GM21529 (cell line): ENCODE data around the gene AKAP6.

Experiments
- ATAC-seq: cut with Tn5 transposase; IDR thresholded peaks from one replicate; pipeline ENCODE4 v1.9.1; 2021; ENCODE audit not compliant: unreplicated experiment

The AKAP6 gene

GRCh38 chr14:32802295-32802694, 473.2 kb downstream of the AKAP6 start:
- ATAC-seq: no peak

DNA sequence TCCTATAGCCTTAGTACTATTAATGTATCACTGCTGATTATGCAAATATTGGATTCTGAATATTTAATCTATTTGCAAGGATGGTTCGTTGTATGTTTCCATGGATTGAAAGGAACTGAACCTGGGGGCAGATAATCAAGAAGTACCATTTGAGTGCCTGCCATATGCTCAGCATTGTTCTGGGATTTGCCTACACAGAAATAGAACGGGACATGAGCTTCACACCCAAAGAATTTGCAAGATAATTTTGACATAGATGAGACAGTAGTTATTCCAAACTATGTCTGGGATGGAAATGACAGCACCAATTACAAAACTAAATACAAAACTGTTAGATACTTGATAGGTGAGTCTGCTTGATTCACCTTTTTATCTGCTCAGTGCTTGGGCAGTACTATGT, 476.9 kb downstream of the AKAP6 start:
- no peak for ATAC-seq

DNA sequence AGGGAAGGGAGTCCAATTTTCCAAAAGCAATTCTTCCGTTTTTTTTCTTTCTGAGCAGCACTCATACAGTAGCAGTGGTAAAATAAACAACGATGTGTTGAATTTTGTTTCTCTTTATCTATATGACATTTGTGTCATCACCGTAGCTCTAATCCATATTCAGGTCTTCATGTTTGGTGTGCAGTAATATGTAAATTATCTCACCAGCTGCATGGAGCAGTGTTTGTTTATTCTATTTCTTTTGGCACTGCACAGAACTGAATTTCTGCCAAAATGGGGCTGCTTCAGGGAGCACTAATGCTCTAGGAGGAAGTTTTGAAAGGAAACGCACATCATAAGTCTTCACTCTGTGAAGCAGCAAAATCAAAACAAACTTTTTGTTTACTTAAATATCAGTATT, 479.5 kb downstream of the AKAP6 start:
- no peak for ATAC-seq

DNA sequence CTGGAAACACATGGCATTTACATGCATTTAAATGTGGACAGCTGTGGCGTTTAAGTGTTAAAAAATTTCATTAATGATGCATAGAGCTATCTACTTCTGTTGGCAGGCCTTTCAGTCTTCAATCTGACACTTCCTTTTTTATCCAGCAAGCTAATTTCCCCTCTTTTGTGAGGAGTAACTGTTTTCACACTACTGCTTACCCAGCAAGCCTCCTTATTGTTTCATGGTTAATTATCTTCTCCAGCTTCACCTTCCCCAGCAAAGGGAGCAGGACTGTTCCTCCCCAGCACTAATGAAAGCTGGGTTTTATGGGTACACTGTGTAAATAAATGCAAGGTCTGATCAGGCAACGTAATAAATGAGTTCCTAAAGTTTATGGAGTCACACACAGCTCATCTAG, 480.2 kb downstream of the AKAP6 start:
- ATAC-seq: no peak

DNA sequence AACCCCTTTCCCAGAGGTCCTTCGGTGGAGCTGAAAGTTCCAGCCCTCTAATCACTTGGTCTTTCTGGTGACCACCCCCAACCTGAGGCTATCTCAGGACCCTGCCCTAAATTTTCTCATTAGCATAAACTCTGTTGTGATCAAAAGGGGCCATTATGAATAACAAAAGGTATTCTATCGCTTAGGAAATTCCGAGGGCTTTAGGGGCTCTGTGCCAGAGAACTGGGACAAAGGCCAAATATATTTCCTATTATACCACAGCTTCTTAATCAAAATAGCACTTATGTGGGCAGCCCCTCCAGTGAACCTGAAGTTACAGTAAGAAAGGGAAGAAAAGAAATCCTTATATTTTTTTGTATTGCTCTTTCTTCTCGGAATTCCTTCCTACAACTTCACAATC, 484.3 kb downstream of the AKAP6 start:
- ATAC-seq: no peak

DNA sequence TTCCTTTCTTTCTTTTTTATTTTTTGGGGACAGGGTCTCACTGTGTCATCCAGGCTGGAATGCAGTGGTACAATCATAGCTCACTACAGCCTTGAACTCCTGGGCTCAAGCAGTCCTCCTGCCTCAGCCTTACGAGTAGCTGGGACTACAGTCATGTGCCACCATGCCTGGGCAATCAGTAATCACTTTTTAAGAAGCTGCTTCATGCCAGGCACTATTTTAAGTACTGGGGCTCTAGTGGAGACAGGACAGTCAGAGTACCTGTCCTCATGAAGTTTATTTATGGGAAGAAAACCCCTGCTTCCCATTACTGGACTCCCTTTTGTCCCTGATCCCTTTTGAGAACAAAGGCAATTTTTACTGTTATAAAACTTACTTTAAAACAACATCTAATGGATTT, 485.6 kb downstream of the AKAP6 start:
- no peak for ATAC-seq

- no peak for ATAC-seq
These were observed 487.5 kb downstream of the AKAP6 start for GRCh38 chr14:32816588-32816987.

DNA sequence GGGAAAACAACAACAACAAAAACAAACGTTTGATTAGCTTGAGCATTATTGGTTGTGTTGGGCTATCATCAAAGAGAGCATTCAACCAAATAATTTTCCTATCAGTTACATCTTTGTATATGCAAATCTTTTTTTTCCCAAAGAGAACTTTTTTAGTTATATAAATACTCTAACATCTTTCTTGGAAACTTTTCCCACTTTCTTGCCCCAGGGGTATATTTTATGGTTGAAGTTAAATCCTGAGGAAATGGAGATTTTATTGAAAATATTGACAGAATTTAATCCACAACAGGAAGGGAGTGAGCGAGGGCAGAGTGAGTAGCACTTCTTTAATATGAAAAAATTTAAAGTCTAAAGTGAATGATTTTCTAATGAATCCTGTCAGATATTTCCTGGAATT, 488.7 kb downstream of the AKAP6 start:
- no peak for ATAC-seq

DNA sequence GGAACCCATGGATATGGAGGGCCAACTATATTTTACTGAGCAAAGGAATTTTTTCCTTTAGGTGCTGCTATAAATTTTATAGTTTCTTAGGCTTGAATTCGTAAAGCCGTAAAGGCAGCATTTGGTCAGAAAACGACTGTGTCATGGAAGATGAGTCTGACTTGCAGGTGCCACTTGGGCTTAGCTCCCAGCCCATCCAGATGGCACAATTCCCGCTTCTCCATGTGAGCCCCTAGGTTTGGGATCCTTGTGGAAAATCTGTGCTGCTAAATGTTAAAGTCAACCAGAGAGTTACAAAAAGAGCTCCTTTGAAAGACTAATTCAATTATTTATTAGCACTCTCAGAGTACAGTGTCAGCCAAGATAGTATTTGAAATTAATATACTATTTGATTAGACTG, 489.5 kb downstream of the AKAP6 start:
- ATAC-seq: no peak

DNA sequence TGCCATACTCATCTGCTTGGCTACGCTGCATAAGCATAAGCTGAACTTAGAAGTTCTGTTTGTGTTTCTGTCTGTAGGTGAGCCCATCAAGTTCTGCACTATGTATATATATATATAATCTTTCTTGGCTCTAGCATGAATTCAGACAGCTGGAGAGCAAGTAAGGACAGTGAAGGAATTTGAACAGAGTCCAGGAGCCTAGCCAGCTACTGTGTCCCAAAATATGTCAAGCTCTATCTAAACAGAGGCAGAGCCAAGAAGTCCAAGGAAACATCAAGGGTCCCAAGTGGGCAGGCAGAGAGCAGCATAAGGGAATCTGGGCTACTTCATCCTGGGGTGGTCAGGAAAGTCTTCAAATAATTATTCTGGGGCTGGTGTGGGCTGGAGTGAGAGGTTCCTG, 491.1 kb downstream of the AKAP6 start:
- ATAC-seq: no peak

DNA sequence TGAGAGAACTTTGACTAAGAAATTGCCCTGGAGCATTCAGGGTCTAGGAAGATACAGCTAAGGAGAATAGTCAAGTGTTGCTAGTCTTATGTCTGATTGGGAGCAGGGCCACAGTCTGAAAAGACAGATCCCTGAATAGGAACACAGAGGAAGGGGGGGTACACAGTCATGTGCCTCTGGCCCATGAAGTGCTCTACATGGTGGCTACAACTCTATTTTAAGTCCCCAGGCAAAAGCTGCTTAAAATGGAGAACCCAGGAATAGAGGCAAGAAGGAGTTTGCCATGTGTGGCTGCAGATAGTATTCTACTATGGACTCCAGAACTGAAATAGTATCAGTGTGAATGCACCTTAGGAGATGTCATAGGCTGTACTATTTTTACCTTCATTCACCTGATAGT, 491.6 kb downstream of the AKAP6 start:
- ATAC-seq: no peak

DNA sequence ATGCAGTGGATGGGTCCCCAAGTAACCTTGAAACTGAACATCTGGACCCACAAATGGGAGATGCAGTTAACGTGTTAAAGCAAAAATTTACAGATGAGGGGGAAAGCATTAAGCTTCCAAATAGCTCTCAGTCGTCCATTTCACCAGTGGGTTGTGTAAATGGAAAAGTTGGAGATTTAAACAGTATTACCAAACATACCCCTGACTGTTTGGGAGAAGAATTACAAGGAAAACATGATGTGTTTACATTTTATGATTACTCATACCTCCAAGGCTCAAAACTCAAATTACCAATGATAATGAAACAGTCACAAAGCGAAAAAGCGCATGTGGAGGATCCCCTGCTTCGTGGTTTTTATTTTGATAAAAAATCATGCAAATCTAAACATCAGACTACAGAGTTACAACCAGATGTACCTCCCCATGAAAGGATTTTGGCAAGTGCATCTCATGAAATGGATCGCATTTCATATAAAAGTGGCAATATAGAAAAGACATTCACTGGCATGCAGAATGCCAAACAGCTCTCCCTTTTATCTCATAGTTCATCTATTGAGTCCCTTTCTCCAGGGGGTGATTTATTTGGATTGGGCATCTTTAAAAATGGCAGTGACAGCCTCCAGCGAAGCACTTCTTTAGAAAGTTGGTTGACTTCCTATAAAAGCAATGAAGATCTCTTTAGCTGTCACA, 493.0 kb downstream of the AKAP6 start:
- no peak for ATAC-seq

DNA sequence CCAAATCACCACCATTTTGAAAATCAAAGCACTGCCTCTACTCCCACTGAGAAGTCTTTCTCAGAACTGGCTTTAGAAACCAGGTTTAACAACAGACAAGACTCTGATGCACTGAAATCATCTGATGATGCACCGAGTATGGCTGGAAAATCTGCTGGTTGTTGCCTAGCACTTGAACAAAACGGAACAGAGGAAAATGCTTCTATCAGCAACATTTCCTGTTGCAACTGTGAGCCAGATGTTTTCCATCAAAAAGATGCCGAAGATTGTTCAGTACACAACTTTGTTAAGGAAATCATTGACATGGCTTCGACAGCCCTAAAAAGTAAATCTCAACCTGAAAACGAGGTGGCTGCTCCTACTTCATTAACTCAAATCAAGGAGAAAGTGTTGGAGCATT, 494.6 kb downstream of the AKAP6 start:
- ATAC-seq: no peak

DNA sequence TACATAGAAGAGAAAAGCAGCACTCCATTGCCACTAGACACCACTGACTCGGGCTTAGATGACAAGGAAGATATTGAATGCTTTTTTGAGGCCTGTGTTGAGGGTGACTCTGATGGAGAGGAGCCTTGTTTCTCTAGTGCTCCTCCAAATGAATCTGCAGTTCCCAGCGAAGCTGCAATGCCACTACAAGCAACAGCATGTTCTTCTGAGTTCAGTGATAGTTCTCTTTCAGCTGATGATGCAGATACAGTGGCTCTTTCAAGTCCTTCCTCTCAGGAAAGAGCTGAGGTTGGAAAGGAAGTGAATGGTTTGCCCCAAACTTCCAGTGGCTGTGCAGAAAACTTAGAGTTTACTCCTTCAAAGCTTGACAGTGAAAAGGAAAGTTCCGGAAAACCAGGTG, 495.1 kb downstream of the AKAP6 start:
- no peak for ATAC-seq

- ATAC-seq: no peak
These were observed 496.0 kb downstream of the AKAP6 start for GRCh38 chr14:32825058-32825457.

- no peak for ATAC-seq
These were observed 497.4 kb downstream of the AKAP6 start for GRCh38 chr14:32826404-32827082.

DNA sequence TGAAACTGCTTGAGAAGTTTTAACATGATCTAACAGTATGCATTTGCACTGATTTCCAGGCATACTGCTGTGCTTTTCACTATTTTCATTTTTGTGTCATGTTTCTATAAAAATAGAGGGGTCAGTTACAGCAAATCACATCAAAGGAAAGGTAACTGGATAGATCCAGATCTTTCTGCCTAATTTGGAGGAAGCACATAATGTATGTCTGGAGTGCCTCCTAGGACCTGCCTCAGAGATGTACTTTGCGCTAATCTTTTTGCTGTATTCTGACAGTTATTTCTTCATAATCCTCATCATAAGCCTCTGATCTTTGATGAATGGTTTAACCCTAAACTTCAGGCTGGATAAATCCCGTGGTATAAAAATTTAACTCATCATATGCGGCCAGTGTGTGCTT, 498.4 kb downstream of the AKAP6 start:
- no peak for ATAC-seq

- no peak for ATAC-seq
These were observed 506.8 kb downstream of the AKAP6 start for GRCh38 chr14:32835924-32836323.

GRCh38 chr14:32841698-32842097, 512.6 kb downstream of the AKAP6 start:
- ATAC-seq: no peak

GRCh38 chr14:32846821-32847365, 517.8 kb downstream of the AKAP6 start:
- no peak for ATAC-seq

DNA sequence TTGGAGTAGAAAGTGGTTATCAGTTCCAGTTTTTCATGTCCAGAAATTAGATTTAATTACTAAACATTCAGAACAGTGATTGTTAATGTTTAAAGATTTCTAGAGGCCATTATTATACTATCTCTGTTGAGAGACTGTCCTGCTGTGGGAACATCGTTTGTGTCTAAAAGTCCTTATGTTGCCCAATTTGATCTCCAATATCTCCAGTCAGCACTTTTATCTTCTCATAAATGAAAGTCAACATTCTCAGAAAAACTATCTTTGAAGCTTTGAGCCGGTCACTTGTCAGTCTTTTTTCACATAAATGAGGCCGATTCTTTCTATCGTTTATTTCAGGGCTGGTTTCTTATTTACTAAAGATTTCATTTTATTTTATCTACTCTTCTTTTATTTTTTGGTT, 518.8 kb downstream of the AKAP6 start:
- ATAC-seq: no peak

DNA sequence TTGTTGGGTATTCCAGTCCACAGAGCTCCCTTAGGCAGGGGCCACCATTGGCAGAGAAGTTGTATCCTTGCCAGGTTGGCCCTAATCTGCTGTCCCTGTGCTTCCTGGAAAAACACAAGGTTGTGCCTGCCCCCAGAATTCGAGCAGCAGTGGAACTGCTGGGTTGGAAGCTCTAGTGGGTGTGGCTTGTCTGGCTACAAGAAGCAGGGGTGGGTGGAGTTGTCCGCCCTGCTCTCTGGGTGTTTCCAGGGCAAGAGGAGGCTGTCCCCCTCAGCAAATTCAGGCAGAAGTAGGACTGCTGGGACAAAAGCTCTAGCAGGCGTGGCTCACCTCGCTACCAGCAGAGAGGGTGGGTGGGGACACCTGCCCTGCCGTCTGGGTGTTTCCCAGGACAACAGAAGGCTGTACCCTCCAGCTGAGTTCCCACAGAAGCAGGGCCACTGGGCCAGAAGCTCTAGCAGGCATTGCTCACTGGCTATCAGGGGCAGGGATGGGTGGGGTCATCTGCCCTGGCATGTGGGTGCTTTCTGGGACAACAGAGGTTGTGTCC, 536.8 kb downstream of the AKAP6 start:
- no peak for ATAC-seq
